ENCODE data around the gene WDR81.

Gene WDR81

DNA sequence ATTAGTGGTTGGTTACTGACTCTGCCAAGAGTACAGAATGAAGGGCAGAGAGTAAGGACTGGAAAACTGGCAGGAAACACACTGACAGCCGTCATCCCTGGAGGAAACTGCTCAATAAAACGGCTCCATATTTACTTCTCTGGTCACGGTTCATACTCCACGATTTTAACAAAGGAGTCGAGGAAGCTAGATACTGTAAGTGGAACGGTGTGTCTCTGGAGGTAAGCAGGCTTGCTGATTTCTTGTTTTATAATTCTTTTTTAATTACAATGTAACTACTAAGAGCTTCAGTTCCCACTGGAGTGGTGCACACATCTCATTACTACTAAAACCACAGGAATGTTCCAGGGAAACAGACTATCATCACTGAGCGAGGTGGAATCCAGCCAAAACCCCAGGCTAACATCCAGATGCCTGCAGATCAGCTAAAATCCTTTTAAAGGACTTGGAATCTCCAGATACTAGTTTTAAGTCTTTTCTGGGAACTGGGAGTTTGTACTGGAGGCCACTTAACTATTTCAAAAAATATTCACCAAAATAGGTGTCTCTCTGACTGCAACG is 55.1 kb downstream of the WDR81 start:
- DNase-seq (ENCODE audit: low read depth, low spot score): peak; percentile 98
- no peak overlapping the region for H3K4me3 ChIP-seq (ENCODE audit: low read depth, low read length)
- TF ChIP-seq, protein P1, sequence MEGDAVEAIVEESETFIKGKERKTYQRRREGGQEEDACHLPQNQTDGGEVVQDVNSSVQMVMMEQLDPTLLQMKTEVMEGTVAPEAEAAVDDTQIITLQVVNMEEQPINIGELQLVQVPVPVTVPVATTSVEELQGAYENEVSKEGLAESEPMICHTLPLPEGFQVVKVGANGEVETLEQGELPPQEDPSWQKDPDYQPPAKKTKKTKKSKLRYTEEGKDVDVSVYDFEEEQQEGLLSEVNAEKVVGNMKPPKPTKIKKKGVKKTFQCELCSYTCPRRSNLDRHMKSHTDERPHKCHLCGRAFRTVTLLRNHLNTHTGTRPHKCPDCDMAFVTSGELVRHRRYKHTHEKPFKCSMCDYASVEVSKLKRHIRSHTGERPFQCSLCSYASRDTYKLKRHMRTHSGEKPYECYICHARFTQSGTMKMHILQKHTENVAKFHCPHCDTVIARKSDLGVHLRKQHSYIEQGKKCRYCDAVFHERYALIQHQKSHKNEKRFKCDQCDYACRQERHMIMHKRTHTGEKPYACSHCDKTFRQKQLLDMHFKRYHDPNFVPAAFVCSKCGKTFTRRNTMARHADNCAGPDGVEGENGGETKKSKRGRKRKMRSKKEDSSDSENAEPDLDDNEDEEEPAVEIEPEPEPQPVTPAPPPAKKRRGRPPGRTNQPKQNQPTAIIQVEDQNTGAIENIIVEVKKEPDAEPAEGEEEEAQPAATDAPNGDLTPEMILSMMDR (IDR thresholded peaks at IDR 0.05; ENCODE audit: low read depth, low read length): no peak
- in situ Hi-C loops (cut with HindIII; ENCODE audit: low sequenced_read_pairs): no loop called here

DNA sequence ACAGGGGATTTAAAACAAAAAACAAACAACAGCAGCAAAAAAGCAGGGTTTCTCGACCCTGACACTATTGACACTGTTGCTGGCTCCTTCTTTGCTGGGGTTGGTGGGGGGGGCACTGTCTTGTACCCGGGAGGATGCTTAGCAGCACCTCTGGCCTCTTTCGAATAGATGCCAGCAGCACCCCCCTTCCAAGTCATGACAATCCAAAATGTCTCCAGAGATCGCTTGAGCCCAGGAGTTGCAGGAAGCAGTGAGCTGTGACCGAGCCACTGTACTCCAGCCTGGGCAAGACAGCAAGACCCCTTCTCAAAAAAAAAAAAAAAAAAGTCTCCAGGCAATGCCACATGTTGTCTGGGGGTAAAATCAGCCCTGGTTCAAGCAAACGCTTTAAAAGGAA is 57.7 kb downstream of the WDR81 start:
- no peak for DNase-seq (ENCODE audit: low read depth, low spot score)
- TF ChIP-seq, protein P1 (IDR thresholded peaks at IDR 0.05; ENCODE audit: low read depth, low read length): no peak
- in situ Hi-C loops (cut with HindIII; ENCODE audit: low sequenced_read_pairs): no loop called here
- no peak overlapping the region for H3K4me3 ChIP-seq (ENCODE audit: low read depth, low read length)

DNA sequence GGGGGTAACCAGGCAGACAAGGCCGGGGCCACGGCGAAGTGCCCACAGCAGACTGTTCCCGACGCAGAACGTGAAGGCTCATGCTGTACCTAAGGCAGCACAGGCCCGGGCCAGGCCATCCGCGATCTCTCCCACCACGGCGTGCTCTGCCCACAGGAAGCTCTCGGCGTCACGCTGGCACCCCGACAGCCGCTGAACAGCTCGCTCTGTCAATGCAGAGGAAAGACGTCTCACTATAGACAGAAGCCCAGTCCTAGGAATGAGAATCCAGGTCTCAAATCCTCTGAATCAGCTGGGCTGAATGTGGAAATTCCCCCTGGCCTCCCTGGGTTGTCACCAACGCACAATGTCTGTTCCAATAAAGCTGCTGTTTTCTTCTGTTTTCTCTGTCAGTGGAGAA is 58.8 kb downstream of the WDR81 start:
- no peak for DNase-seq (ENCODE audit: low read depth, low spot score)
- no peak overlapping the region for H3K4me3 ChIP-seq (ENCODE audit: low read depth, low read length)
- TF ChIP-seq, protein P1 (IDR thresholded peaks at IDR 0.05; ENCODE audit: low read depth, low read length): no peak
- in situ Hi-C loops (cut with HindIII; ENCODE audit: low sequenced_read_pairs): no loop called here

DNA sequence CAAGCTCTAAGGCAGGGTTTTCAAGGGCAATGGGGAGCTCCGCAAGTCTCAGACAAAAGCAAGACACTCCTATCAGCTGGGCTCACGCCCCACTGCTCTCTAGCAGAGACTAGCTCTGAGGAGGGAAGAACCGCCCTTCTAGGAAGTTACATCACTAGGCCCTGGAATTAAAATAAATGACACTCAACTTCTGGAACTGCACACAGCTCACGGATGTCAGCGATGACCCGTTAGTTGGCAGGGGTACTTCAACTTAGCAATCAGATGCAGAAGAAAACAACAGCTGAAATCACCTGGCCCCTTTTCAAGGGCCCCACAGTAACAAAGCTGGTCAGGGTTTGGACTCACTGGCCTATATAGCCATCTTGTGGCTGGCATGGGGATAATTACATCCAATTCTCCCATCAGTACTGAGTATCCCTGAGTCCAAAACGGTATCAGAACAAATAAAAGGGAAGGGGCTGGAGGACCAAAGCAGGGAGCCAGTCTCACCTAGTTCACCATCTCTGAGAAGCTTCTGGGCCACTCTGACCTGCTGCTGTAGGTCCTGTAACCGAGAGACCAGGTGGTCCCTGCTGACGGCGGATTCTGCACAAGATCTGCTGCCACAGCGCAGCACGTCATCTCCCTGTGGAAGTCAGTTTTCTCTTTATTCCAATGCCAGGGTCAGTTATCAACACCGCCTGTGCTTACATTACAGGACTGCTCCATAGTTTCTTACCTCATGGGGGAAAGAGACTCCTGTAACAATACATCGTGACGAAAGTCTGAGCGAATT is 59.5 kb downstream of the WDR81 start:
- in situ Hi-C loops (cut with HindIII; ENCODE audit: low sequenced_read_pairs): no loop called here
- TF ChIP-seq, protein P1 (IDR thresholded peaks at IDR 0.05; ENCODE audit: low read depth, low read length): peak; percentile 73
- H3K4me3 ChIP-seq (ENCODE audit: low read depth, low read length): no peak overlapping the region
- peak; percentile 91 for DNase-seq (ENCODE audit: low read depth, low spot score)

DNA sequence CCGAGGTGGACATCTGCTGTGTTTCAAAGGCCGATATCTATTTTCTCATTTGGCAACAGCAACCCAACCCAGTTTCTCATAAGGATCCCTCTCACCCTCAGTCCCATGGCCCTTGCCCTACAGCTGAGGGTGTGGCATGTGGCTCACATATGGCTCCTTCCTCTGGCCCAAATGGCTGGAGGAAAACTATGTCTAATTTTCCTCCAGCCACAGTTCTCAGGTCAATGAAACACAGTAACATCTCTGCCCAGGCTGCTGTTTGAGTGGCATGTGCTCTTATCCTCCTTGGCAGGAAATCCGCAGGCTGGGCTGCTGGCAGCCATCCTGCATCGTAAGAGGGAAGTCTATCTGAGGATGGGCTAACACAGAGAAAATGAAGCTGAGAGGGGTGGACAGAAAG is 61.4 kb downstream of the WDR81 start:
- no peak overlapping the region for H3K4me3 ChIP-seq (ENCODE audit: low read depth, low read length)
- TF ChIP-seq, protein P1 (IDR thresholded peaks at IDR 0.05; ENCODE audit: low read depth, low read length): no peak
- DNase-seq (ENCODE audit: low read depth, low spot score): no peak
- in situ Hi-C loops (cut with HindIII; ENCODE audit: low sequenced_read_pairs): no loop called here

DNA sequence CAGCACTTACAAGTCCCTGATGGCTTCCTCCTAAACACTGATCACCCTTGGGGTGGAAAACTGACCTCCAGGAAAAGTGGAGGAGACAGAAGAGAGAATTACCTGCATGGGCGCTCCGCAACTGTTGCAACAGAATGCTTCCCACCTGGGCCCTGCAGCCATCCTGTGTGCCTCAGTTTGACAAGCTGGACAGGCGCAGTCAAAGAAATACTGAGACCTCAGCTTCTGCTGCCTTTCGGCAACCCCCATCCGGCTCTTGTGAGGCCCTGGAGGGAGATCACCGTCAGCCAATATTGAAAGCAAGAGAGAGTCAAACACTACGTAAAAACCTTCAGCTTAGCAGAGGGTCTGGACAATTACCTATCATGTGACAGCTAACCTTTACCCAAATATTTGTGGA is 62.2 kb downstream of the WDR81 start:
- no peak overlapping the region for H3K4me3 ChIP-seq (ENCODE audit: low read depth, low read length)
- TF ChIP-seq, protein P1 (IDR thresholded peaks at IDR 0.05; ENCODE audit: low read depth, low read length): no peak
- no peak for DNase-seq (ENCODE audit: low read depth, low spot score)
- in situ Hi-C loops (cut with HindIII; ENCODE audit: low sequenced_read_pairs): no loop called here

All from astrocyte of the spinal cord (primary cell).